Liver (tissue), 9 donors: ENCODE measurements around the gene UNCX. TPM values are rescaled to one million over a fixed set of nuclear protein-coding genes. Genes with fewer than 3 reads are reported as not detected.

ENCODE experiments used
- DNase-seq: peaks from one replicate; pipeline ENCODE4 v3.0.0-alpha.2; 2017; ENCODE audit warnings: low spot score
- H3K27ac ChIP-seq, 2 donors: one replicate each; pipeline ENCODE4 v1.7.0; 2013; ENCODE audit warnings: inconsistent platforms in 2 of 2, low read length in 2 of 2, control low read depth in 1 of 2, low read depth in 1 of 2, mild to moderate bottlenecking in 1 of 2
- H3K27me3 ChIP-seq, 4 donors: one replicate each; pipeline versions ENCODE4 v1.6.1 to v1.7.0; 2013; ENCODE audit warnings: low read length in 3 of 4, inconsistent platforms in 1 of 4, mild to moderate bottlenecking in 1 of 4, moderate library complexity in 1 of 4; ENCODE audit not compliant: control insufficient read depth in 4 of 4, insufficient read depth in 4 of 4
- H3K36me3 ChIP-seq, 4 donors: one replicate each; pipeline versions ENCODE4 v1.6.1 to v1.7.0; 2013; ENCODE audit warnings: low read length in 3 of 4, mild to moderate bottlenecking in 3 of 4, low read depth in 1 of 4, moderate library complexity in 1 of 4; ENCODE audit not compliant: control insufficient read depth in 4 of 4, insufficient read depth in 3 of 4
- H3K4me1 ChIP-seq, 4 donors: one replicate each; pipeline versions ENCODE4 v1.6.1 to v1.7.0; 2013; ENCODE audit warnings: low read length in 3 of 4, mild to moderate bottlenecking in 3 of 4, moderate library complexity in 1 of 4; ENCODE audit not compliant: control insufficient read depth in 4 of 4, insufficient read depth in 4 of 4
- H3K4me3 ChIP-seq, 3 donors: one replicate each; pipeline versions ENCODE4 v1.6.1 to v1.7.0; 2013; ENCODE audit warnings: low read length in 3 of 3, control low read depth in 1 of 3, low read depth in 1 of 3, mild to moderate bottlenecking in 1 of 3
- H3K9ac ChIP-seq, 2 donors: one replicate each; pipeline ENCODE4 v1.7.0; 2013; ENCODE audit warnings: low read length in 2 of 2, mild to moderate bottlenecking in 2 of 2, moderate library complexity in 2 of 2, control low read depth in 1 of 2, low read depth in 1 of 2
- H3K9me3 ChIP-seq, 4 donors: one replicate each; pipeline versions ENCODE4 v1.6.1 to v1.7.0; 2013; ENCODE audit warnings: low read length in 3 of 4; ENCODE audit not compliant: control insufficient read depth in 4 of 4
- EGR1 ChIP-seq, 2 donors: IDR thresholded peaks; 2 replicates each; pipeline ENCODE4 v1.6.1; 2016 to 2018; ENCODE audit warnings: antibody characterized with exemption in 2 of 2, low read depth in 2 of 2
- FOXA1 ChIP-seq: IDR thresholded peaks from 2 replicates; pipeline ENCODE4 v1.6.1; 2016; ENCODE audit warnings: antibody characterized with exemption
- FOXA2 ChIP-seq: IDR thresholded peaks from 2 replicates; pipeline ENCODE4 v1.6.1; 2016; ENCODE audit warnings: antibody characterized with exemption
- GABPA ChIP-seq, 2 donors: IDR thresholded peaks in 1 of 2; conservative IDR thresholded peaks in 1 of 2; 2 replicates each; pipeline ENCODE4 v1.6.1; 2016; ENCODE audit warnings: antibody characterized with exemption in 2 of 2, mild to moderate bottlenecking in 1 of 2, moderate library complexity in 1 of 2
- HNF4A ChIP-seq, 2 donors: conservative IDR thresholded peaks; 2 replicates each; pipeline ENCODE4 v1.6.1; 2016; ENCODE audit warnings: antibody characterized with exemption in 2 of 2, mild to moderate bottlenecking in 2 of 2
- HNF4G ChIP-seq: IDR thresholded peaks from 2 replicates; pipeline ENCODE4 v1.6.1; 2016; ENCODE audit warnings: antibody characterized with exemption
- JUND ChIP-seq, 2 donors: IDR thresholded peaks; 2 replicates each; pipeline ENCODE4 v1.6.1; 2016; ENCODE audit warnings: antibody characterized with exemption in 2 of 2
- NR2F2 ChIP-seq: IDR thresholded peaks from 2 replicates; pipeline ENCODE4 v1.6.1; 2016; ENCODE audit warnings: antibody characterized with exemption
- RAD21 ChIP-seq, 2 donors: IDR thresholded peaks; 2 replicates each; pipeline ENCODE4 v1.6.1; 2016; ENCODE audit warnings: antibody characterized with exemption in 2 of 2, mild to moderate bottlenecking in 2 of 2
- RXRA ChIP-seq, 2 donors: IDR thresholded peaks; 2 replicates each; pipeline ENCODE4 v1.6.1; 2017 to 2018; ENCODE audit warnings: antibody characterized with exemption in 2 of 2, mild to moderate bottlenecking in 1 of 2
- SP1 ChIP-seq: IDR thresholded peaks from 2 replicates; pipeline ENCODE4 v1.6.1; 2018; ENCODE audit warnings: antibody characterized with exemption, mild to moderate bottlenecking
- TAF1 ChIP-seq: conservative IDR thresholded peaks from 2 replicates; pipeline ENCODE4 v1.6.1; 2016; ENCODE audit warnings: antibody characterized with exemption, mild to moderate bottlenecking
- YY1 ChIP-seq: IDR thresholded peaks from 2 replicates; pipeline ENCODE4 v1.6.1; 2016; ENCODE audit warnings: antibody characterized with exemption, mild to moderate bottlenecking
- WGBS: extraction: QIAGEN DNeasy Blood & Tissue Kit; methylation state at CpG from one replicate; pipeline ENCODE4 v1.1.7; 2013; 5-methylcytosine and 5-hydroxymethylcytosine counted together
- polyA plus RNA-seq, 2 donors: library from polyadenylated mRNA; stranded (reverse) in 1 of 2; unstranded in 1 of 2; fragments of 200-250 nt in 1 of 2; fragments of >200 nt in 1 of 2; fragmentation: Nextera tagmentation in 1 of 2; extraction: Ambion mirVana in 1 of 2; gene quantifications; one replicate each; pipeline versions ENCODE4 v1.2.1 to v1.2.3, GENCODE V29; 2013 to 2015
- total RNA-seq, 2 donors: library from RNA; depleted of rRNA; stranded (reverse); fragments of >200 nt; gene quantifications; one replicate each; pipeline ENCODE4 v1.2.3, GENCODE V29; 2014
- TF ChIP-seq, protein P1 (sequence below): IDR thresholded peaks from 2 replicates; pipeline ENCODE4 v1.6.1; 2016; ENCODE audit warnings: antibody characterized with exemption
- TF ChIP-seq, protein P2 (sequence below): IDR thresholded peaks from 2 replicates; pipeline ENCODE4 v1.6.1; 2016; ENCODE audit warnings: antibody characterized with exemption, mild to moderate bottlenecking
- TF ChIP-seq, protein P3 (sequence below): IDR thresholded peaks from 2 replicates; pipeline ENCODE4 v1.6.1; 2016; ENCODE audit warnings: antibody characterized with exemption
- TF ChIP-seq, protein P4 (sequence below): fragments of 150-350 bp; IDR thresholded peaks from 2 replicates; pipeline ENCODE4 v1.5.1; 2017; ENCODE audit warnings: improper control_type of control experiment, low read depth, low read length; ENCODE audit not compliant: missing input control
- donor health status: healthy.
- donor health status: healthy.
- donor health status: healthy.
- donor health status: healthy.
- donor health status: healthy.

UNCX gene
- total and polyA plus RNA-seq, 4 donors = not detected

DNA sequence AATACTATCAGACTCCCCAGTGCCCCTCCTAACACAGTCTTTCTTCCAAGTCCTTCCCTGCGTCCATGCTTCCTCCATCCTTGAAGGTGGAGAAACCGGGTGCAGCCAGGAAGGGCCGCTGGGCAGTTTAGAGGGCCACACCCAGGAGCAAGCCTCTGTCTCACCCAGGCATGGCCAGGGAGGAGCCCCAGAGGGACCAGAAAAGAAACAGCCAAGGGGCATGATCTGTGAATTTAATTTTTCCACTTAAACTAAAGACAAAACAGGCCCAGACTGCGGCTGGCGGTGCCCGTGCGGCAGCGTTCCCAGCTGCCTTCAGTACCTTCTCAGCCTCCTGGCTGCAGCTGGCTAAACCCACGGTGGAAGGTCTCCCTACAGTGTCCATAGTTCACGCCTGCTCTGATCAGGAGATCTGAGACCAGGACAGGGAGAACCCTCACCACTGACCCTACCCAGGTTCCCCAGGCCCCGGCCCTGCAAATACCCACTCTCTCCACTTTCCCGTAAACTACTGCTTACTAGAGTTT is 12.9 kb downstream of the UNCX start:
- no peak overlapping the region for H3K9ac ChIP-seq
- TF ChIP-seq NR2F2 (no peak), HNF4G (no peak), RXRA (IDR thresholded peaks at IDR 0.05) (no peak), RAD21 (IDR thresholded peaks at IDR 0.05) (no peak), FOXA2 (no peak), YY1 (no peak), JUND (IDR thresholded peaks at IDR 0.05) (no peak), HNF4A (conservative IDR thresholded peaks at IDR 0.05) (no peak), SP1 (no peak), TAF1 (no peak), FOXA1 (no peak), EGR1 (IDR thresholded peaks at IDR 0.05; ENCODE audit: low read depth in 2 of 2) (no peak), GABPA (IDR thresholded peaks at IDR 0.05 in 1 of 2, conservative IDR thresholded peaks at IDR 0.05 in 1 of 2) (no peak)
- TF ChIP-seq, protein P1, sequence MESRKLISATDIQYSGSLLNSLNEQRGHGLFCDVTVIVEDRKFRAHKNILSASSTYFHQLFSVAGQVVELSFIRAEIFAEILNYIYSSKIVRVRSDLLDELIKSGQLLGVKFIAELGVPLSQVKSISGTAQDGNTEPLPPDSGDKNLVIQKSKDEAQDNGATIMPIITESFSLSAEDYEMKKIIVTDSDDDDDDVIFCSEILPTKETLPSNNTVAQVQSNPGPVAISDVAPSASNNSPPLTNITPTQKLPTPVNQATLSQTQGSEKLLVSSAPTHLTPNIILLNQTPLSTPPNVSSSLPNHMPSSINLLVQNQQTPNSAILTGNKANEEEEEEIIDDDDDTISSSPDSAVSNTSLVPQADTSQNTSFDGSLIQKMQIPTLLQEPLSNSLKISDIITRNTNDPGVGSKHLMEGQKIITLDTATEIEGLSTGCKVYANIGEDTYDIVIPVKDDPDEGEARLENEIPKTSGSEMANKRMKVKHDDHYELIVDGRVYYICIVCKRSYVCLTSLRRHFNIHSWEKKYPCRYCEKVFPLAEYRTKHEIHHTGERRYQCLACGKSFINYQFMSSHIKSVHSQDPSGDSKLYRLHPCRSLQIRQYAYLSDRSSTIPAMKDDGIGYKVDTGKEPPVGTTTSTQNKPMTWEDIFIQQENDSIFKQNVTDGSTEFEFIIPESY = no peak
- TF ChIP-seq, protein P2, sequence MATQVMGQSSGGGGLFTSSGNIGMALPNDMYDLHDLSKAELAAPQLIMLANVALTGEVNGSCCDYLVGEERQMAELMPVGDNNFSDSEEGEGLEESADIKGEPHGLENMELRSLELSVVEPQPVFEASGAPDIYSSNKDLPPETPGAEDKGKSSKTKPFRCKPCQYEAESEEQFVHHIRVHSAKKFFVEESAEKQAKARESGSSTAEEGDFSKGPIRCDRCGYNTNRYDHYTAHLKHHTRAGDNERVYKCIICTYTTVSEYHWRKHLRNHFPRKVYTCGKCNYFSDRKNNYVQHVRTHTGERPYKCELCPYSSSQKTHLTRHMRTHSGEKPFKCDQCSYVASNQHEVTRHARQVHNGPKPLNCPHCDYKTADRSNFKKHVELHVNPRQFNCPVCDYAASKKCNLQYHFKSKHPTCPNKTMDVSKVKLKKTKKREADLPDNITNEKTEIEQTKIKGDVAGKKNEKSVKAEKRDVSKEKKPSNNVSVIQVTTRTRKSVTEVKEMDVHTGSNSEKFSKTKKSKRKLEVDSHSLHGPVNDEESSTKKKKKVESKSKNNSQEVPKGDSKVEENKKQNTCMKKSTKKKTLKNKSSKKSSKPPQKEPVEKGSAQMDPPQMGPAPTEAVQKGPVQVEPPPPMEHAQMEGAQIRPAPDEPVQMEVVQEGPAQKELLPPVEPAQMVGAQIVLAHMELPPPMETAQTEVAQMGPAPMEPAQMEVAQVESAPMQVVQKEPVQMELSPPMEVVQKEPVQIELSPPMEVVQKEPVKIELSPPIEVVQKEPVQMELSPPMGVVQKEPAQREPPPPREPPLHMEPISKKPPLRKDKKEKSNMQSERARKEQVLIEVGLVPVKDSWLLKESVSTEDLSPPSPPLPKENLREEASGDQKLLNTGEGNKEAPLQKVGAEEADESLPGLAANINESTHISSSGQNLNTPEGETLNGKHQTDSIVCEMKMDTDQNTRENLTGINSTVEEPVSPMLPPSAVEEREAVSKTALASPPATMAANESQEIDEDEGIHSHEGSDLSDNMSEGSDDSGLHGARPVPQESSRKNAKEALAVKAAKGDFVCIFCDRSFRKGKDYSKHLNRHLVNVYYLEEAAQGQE = no peak
- TF ChIP-seq, protein P3, sequence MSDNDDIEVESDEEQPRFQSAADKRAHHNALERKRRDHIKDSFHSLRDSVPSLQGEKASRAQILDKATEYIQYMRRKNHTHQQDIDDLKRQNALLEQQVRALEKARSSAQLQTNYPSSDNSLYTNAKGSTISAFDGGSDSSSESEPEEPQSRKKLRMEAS = no peak
- TF ChIP-seq, protein P4, sequence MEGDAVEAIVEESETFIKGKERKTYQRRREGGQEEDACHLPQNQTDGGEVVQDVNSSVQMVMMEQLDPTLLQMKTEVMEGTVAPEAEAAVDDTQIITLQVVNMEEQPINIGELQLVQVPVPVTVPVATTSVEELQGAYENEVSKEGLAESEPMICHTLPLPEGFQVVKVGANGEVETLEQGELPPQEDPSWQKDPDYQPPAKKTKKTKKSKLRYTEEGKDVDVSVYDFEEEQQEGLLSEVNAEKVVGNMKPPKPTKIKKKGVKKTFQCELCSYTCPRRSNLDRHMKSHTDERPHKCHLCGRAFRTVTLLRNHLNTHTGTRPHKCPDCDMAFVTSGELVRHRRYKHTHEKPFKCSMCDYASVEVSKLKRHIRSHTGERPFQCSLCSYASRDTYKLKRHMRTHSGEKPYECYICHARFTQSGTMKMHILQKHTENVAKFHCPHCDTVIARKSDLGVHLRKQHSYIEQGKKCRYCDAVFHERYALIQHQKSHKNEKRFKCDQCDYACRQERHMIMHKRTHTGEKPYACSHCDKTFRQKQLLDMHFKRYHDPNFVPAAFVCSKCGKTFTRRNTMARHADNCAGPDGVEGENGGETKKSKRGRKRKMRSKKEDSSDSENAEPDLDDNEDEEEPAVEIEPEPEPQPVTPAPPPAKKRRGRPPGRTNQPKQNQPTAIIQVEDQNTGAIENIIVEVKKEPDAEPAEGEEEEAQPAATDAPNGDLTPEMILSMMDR = no peak
- WGBS = 15% methylated on average over 12 of the region's 12 CpGs
- no peak overlapping the region for H3K4me3 ChIP-seq
- peaks cover 8 to 25% (median 17%) of the 10 kb centered on the region in 4 donors for H3K27me3 ChIP-seq
- no peak overlapping the region for H3K27ac ChIP-seq
- DNase-seq = no peak
- H3K9me3 ChIP-seq = no peaks in the 10 kb centered on the region
- H3K36me3 ChIP-seq = no peaks in the 10 kb centered on the region
- H3K4me1 ChIP-seq = peaks cover 0 to 12% (median 0%) of the 10 kb centered on the region in 4 donors
